Muscle of arm (tissue), 12 donors: ENCODE measurements around the gene AXIN1. TPM values are rescaled to one million over a fixed set of nuclear protein-coding genes. Genes with fewer than 3 reads are reported as not detected.

Experiments
- DNase-seq: peaks from one replicate; pipeline ENCODE4 v3.0.0-alpha.2; 2013
- polyA plus RNA-seq, 12 donors: library from polyadenylated mRNA; unstranded; fragments of 120-200 nt; gene quantifications; one replicate each; pipeline ENCODE4 v1.2.1, GENCODE V29; 2013; ENCODE audit not compliant: insufficient read length in 12 of 12

Gene AXIN1
- polyA plus RNA-seq, 12 donors: 8.1 to 21.7 (median 10.7) TPM; not detected in 1

DNA sequence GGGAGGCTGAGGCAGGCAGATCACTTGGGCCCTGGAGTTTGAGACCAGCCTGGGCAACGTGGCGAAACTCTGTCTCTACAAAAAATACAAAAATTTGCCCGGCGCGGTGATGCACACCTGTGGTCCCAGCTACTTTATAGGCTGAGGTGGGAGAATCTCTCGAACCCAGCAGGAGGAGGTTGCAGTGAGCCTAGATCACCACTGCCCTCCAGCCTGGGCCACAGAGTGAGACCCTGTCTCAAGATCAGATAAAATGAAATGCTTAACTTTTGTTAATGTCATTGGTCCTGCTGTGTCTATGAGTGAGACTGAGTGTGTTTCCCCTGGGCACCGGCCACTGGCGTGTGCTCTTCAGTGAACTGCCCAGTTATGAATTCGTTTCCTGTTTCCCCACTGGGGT is 107.4 kb downstream of the AXIN1 start:
- DNase-seq: no peak

DNA sequence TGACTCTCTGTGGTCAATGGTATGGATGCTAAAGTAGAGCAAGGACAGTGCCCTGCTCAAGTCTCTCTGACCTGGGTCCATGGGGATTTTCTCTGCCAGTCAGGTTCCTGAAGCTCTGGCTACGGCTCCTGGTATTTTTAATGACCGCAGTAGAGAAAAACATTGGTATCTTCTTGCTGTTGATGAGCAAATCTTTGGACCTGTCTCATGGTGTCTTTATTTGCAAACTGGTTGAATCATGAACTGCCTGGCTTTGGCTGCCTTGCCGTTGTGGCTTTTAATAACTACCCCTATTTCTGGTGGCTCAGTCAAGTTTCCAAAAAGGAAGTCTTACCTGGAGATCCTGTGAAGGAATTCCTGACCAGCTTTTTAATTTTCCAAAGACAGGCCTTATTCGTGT is 109.2 kb downstream of the AXIN1 start:
- no peak for DNase-seq

DNA sequence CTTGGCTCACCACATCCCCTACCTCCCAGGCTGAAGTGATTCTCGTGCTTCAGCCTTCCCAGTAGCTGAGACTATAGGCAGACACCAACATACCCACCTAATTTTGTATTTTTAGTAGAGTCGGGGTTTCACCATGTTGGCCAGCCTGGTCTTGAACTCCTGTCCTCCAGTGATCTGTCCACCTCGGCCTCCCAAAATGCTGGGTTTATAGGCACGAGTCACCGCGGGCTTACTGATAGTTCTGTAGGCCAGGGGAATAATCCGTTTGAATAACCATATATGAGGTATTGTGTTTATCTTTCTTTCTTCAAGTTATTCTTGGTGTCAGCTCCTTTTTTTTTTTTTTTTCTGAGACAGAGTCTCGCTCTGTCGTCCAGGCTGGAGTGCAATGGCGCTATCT is 110.2 kb downstream of the AXIN1 start:
- no peak for DNase-seq

DNA sequence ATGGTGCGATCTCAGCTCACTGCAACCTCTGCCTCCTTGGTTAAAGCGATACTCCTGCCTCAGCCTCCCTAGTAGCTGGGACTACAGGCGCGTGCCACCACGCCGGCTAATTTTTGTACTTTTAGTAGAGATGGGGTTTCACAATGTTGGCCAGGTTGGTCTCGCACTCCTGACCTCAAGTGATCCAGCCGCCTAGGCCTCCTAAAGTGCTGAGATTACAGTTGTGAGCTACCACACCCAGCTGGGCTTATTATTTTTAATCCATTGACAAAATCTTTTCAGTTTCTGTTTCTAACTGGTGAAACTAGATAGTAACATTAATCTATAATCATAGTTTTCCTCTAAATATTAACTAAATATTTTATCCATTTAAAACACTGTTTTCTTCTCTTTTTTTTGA is 112.0 kb downstream of the AXIN1 start:
- DNase-seq: no peak

DNA sequence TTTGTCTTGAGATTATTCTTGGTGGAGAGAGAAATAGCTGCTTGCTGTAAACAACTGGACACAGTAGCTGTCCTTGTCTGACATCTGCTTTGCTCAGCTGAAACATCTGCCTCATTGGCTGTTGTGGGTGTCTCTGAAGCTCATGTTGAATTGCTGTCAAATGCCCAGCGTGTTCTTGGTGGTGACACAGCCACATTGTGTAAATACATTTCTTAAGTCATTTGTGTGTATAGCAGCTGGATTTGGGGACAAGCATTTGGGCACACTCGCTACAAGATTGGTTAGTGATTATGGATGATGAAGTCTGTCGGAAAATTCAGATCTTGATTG is 112.6 kb downstream of the AXIN1 start:
- DNase-seq: no peak

Other genes with a start within 250 kb of the AXIN1 start
- gene NPRL3, start 214.1 kb downstream of the AXIN1 start, polyA plus RNA-seq: 10 to 100 TPM in 11 of 12 donors, not detected in 1; 22.2 to 38.6 (median 24.9) TPM
- gene HBZ, start 200.1 kb downstream of the AXIN1 start, polyA plus RNA-seq: 10 to 100 TPM in 2 of 12 donors, 1 to 10 TPM in 7, under 1 TPM in 1, not detected in 2; 0.39 to 18.1 (median 2.9) TPM
- gene HBM, start 186.7 kb downstream of the AXIN1 start, polyA plus RNA-seq: 10 to 100 TPM in 4 of 12 donors, 1 to 10 TPM in 6, not detected in 2; 1.5 to 22.3 (median 6.9) TPM
- over 10,000 TPM in 1 of 12 donors, 1,000 to 10,000 TPM in 9, 100 to 1,000 TPM in 1, not detected in 1; 758 to 11,097 (median 3,094) TPM for gene HBA2, start 179.8 kb downstream of the AXIN1 start, polyA plus RNA-seq
- gene HBA1, start 176.0 kb downstream of the AXIN1 start, polyA plus RNA-seq: over 10,000 TPM in 1 of 12 donors, 1,000 to 10,000 TPM in 9, 100 to 1,000 TPM in 2; 512 to 13,335 (median 2,461) TPM
- gene HBQ1, start 172.3 kb downstream of the AXIN1 start, polyA plus RNA-seq: 1 to 10 TPM in 3 of 12 donors, under 1 TPM in 7, not detected in 2; 0.35 to 5.6 (median 0.67) TPM
- 100 to 1,000 TPM in 2 of 12 donors, 10 to 100 TPM in 9, not detected in 1; 52.4 to 116 (median 67.1) TPM for gene LUC7L, start 123.3 kb downstream of the AXIN1 start, polyA plus RNA-seq
- gene FAM234A, start 117.9 kb downstream of the AXIN1 start, polyA plus RNA-seq: 10 to 100 TPM in 11 of 12 donors, not detected in 1; 26.7 to 74.6 (median 38.5) TPM
- gene RGS11, start 76.8 kb downstream of the AXIN1 start, polyA plus RNA-seq: 1 to 10 TPM in 8 of 12 donors, under 1 TPM in 3, not detected in 1; 0.59 to 9.0 (median 1.2) TPM
- gene ARHGDIG, start 72.1 kb downstream of the AXIN1 start, polyA plus RNA-seq: 1 to 10 TPM in 3 of 12 donors, under 1 TPM in 6, not detected in 3; 0.53 to 2.4 (median 0.93) TPM
- 1 to 10 TPM in 4 of 12 donors, under 1 TPM in 6, not detected in 2; 0.27 to 2.4 (median 0.75) TPM for gene PDIA2, start 69.6 kb downstream of the AXIN1 start, polyA plus RNA-seq
- gene MRPL28, start 17.8 kb upstream of the AXIN1 start, polyA plus RNA-seq: 10 to 100 TPM in 11 of 12 donors, not detected in 1; 31.5 to 51.3 (median 36.6) TPM
- 10 to 100 TPM in 11 of 12 donors, not detected in 1; 18.0 to 38.6 (median 23.1) TPM for gene PGAP6, start 29.3 kb upstream of the AXIN1 start, polyA plus RNA-seq
- gene NME4, start 44.5 kb upstream of the AXIN1 start, polyA plus RNA-seq: 100 to 1,000 TPM in 2 of 12 donors, 10 to 100 TPM in 9, not detected in 1; 50.6 to 158 (median 70.1) TPM
- 10 to 100 TPM in 6 of 12 donors, 1 to 10 TPM in 5, not detected in 1; 7.7 to 26.3 (median 11.0) TPM for gene DECR2, start 49.2 kb upstream of the AXIN1 start, polyA plus RNA-seq
- 10 to 100 TPM in 11 of 12 donors, not detected in 1; 20.7 to 47.1 (median 27.6) TPM for gene RAB11FIP3, start 72.9 kb upstream of the AXIN1 start, polyA plus RNA-seq
- gene CAPN15, start 175.0 kb upstream of the AXIN1 start, polyA plus RNA-seq: 10 to 100 TPM in 11 of 12 donors, not detected in 1; 17.3 to 42.3 (median 23.1) TPM
- gene PRR35, start 207.7 kb upstream of the AXIN1 start, polyA plus RNA-seq: under 1 TPM in 6 of 12 donors, not detected in 6; 0.08 to 0.24 (median 0.13) TPM
- 1 to 10 TPM in 3 of 12 donors, under 1 TPM in 7, not detected in 2; 0.62 to 1.3 (median 0.89) TPM for gene NHLRC4, start 214.3 kb upstream of the AXIN1 start, polyA plus RNA-seq
- 10 to 100 TPM in 11 of 12 donors, not detected in 1; 12.9 to 36.0 (median 17.9) TPM for gene PIGQ, start 217.2 kb upstream of the AXIN1 start, polyA plus RNA-seq
- 10 to 100 TPM in 7 of 12 donors, 1 to 10 TPM in 4, not detected in 1; 8.8 to 25.9 (median 10.6) TPM for gene RAB40C, start 237.3 kb upstream of the AXIN1 start, polyA plus RNA-seq